ENCODE results near the gene SEPTIN11. TPM values are rescaled to one million over a fixed set of nuclear protein-coding genes. Genes with fewer than 3 reads are reported as not detected.

SEPTIN11 gene
- total RNA-seq, 1 donor from 2014 or later, result 192 TPM

- Mint-ChIP-seq H3K9me3 (no peaks in the 10 kb centered on the region), H3K27me3 (ENCODE audit: low read depth) (no peaks in the 10 kb centered on the region), H3K27ac (ENCODE audit: unreplicated experiment) (no peak overlapping the region), H3K4me3 (peak overlapping the region; percentile 90), H3K4me1 (peaks cover 71% of the 10 kb centered on the region), H3K36me3 (ENCODE audit: low read depth) (peaks cover 13% of the 10 kb centered on the region)
- no peak for DNase-seq (ENCODE audit: low read depth, low spot score)
- TF ChIP-seq CTCF (conservative IDR thresholded peaks at IDR 0.05), result no peak
Measured at GRCh38 chr4:76952656-76953582, 3.4 kb downstream of the SEPTIN11 start.

- Mint-ChIP-seq H3K4me1 (peaks cover 67% of the 10 kb centered on the region), H3K4me3 (peak overlapping the region; percentile 45)
- no peak for TF ChIP-seq CTCF (conservative IDR thresholded peaks at IDR 0.05)
Measured at GRCh38 chr4:76953956-76954355, 4.4 kb downstream of the SEPTIN11 start.

GRCh38 chr4:76954489-76954888, 4.9 kb downstream of the SEPTIN11 start:
- H3K4me1 Mint-ChIP-seq, result peaks cover 66% of the 10 kb centered on the region
- peak overlapping the region; percentile 45 for H3K4me3 Mint-ChIP-seq

More at GRCh38 chr4:76953956-76954355, 4.4 kb downstream of the SEPTIN11 start:
- Mint-ChIP-seq H3K27ac (ENCODE audit: unreplicated experiment) (no peak overlapping the region), H3K36me3 (ENCODE audit: low read depth) (peaks cover 19% of the 10 kb centered on the region), H3K9me3 (no peaks in the 10 kb centered on the region), H3K27me3 (ENCODE audit: low read depth) (no peaks in the 10 kb centered on the region)
- no peak for DNase-seq (ENCODE audit: low read depth, low spot score)

GRCh38 chr4:76955182-76955581, 5.6 kb downstream of the SEPTIN11 start:
- Mint-ChIP-seq H3K36me3 (ENCODE audit: low read depth) (peaks cover 19% of the 10 kb centered on the region), H3K27me3 (ENCODE audit: low read depth) (no peaks in the 10 kb centered on the region), H3K4me1 (peaks cover 69% of the 10 kb centered on the region), H3K27ac (ENCODE audit: unreplicated experiment) (no peak overlapping the region), H3K4me3 (no peak overlapping the region), H3K9me3 (no peaks in the 10 kb centered on the region)
- DNase-seq (ENCODE audit: low read depth, low spot score), result no peak
- TF ChIP-seq CTCF (conservative IDR thresholded peaks at IDR 0.05), result no peak

More at GRCh38 chr4:76954489-76954888, 4.9 kb downstream of the SEPTIN11 start:
- no peak for DNase-seq (ENCODE audit: low read depth, low spot score)
- no peak for TF ChIP-seq CTCF (conservative IDR thresholded peaks at IDR 0.05)
- Mint-ChIP-seq H3K27ac (ENCODE audit: unreplicated experiment) (no peak overlapping the region), H3K9me3 (no peaks in the 10 kb centered on the region), H3K27me3 (ENCODE audit: low read depth) (no peaks in the 10 kb centered on the region), H3K36me3 (ENCODE audit: low read depth) (peaks cover 19% of the 10 kb centered on the region)

- DNase-seq (ENCODE audit: low read depth, low spot score), result no peak
- H3K4me3 Mint-ChIP-seq, result no peak overlapping the region
- peaks cover 73% of the 10 kb centered on the region for H3K4me1 Mint-ChIP-seq
- H3K36me3 Mint-ChIP-seq (ENCODE audit: low read depth), result peaks cover 19% of the 10 kb centered on the region
- no peaks in the 10 kb centered on the region for H3K27me3 Mint-ChIP-seq (ENCODE audit: low read depth)
- no peak for TF ChIP-seq CTCF (conservative IDR thresholded peaks at IDR 0.05)
- peak overlapping the region; percentile 46 for H3K27ac Mint-ChIP-seq (ENCODE audit: unreplicated experiment)
- H3K9me3 Mint-ChIP-seq, result no peaks in the 10 kb centered on the region
Measured at GRCh38 chr4:76957004-76957738, 7.6 kb downstream of the SEPTIN11 start.

All from neural crest cell (in vitro differentiated cells).